Hepatocyte (in vitro differentiated cells): ENCODE results near the gene CTH. TPM values are rescaled to one million over a fixed set of nuclear protein-coding genes. Genes with fewer than 3 reads are reported as not detected.
"Not testable (repeated sequence)": the region's sequence is repeated elsewhere in the genome, so short reads cannot be mapped to it uniquely, and the experiment has no call there.

Experiments
- DNase-seq: peaks from one replicate; pipeline ENCODE4 v3.0.0-alpha.2; 2016; ENCODE audit warnings: low spot score
- H2AFZ ChIP-seq: fragments of 200-600 bp; sonication (generic); 2 replicates; pipeline ENCODE4 v1.6.0; 2016; ENCODE audit warnings: antibody characterized with exemption, mild to moderate bottlenecking
- H3K27ac ChIP-seq: fragments of 200-600 bp; sonication (generic); 2 replicates; pipeline ENCODE4 v1.5.1; 2016; ENCODE audit warnings: mild to moderate bottlenecking
- H3K27me3 ChIP-seq: fragments of 200-600 bp; sonication (generic); 2 replicates; pipeline ENCODE4 v1.6.1; 2016
- H3K36me3 ChIP-seq: fragments of 200-600 bp; sonication (generic); replicated peaks from 2 replicates; pipeline ENCODE4 v1.5.1; 2016; ENCODE audit warnings: low read depth; ENCODE audit not compliant: insufficient read depth
- H3K4me1 ChIP-seq: fragments of 200-600 bp; sonication (generic); 2 replicates; pipeline ENCODE4 v1.5.1; 2016; ENCODE audit warnings: mild to moderate bottlenecking, moderate library complexity; ENCODE audit not compliant: insufficient read depth
- H3K4me2 ChIP-seq: fragments of 200-600 bp; sonication (generic); 2 replicates; pipeline ENCODE4 v1.6.0; 2016
- H3K4me3 ChIP-seq: fragments of 200-600 bp; sonication (generic); 2 replicates; pipeline ENCODE4 v1.5.1; 2016; ENCODE audit warnings: mild to moderate bottlenecking
- H3K79me2 ChIP-seq: fragments of 200-600 bp; sonication (generic); 2 replicates; pipeline ENCODE4 v1.6.0; 2017; ENCODE audit warnings: mild to moderate bottlenecking
- H3K9me2 ChIP-seq: fragments of 200-600 bp; sonication (generic); replicated peaks from 2 replicates; pipeline ENCODE4 v1.6.0; 2017; ENCODE audit warnings: mild to moderate bottlenecking; ENCODE audit not compliant: insufficient read depth
- H3K9me3 ChIP-seq: fragments of 200-600 bp; sonication (generic); 2 replicates; pipeline ENCODE4 v1.5.1; 2016; ENCODE audit warnings: low read depth, mild to moderate bottlenecking
- H4K20me1 ChIP-seq: fragments of 200-600 bp; sonication (generic); 2 replicates; pipeline ENCODE4 v1.6.0; 2016; ENCODE audit warnings: mild to moderate bottlenecking; ENCODE audit not compliant: insufficient read depth, poor library complexity, severe bottlenecking
- CTCF ChIP-seq: fragments of 200-600 bp; sonication (generic); IDR thresholded peaks from 2 replicates; pipeline ENCODE4 v1.5.1; 2016; ENCODE audit warnings: antibody characterized with exemption, mild to moderate bottlenecking; ENCODE audit not compliant: poor library complexity
- EZH2 ChIP-seq: fragments of 200-600 bp; sonication (generic); IDR thresholded peaks from 2 replicates; pipeline ENCODE4 v1.6.1; 2016; ENCODE audit warnings: antibody characterized with exemption, mild to moderate bottlenecking, borderline replicate concordance
- EZH2phosphoT487 ChIP-seq: fragments of 200-600 bp; sonication (generic); IDR thresholded peaks from one replicate; pipeline ENCODE4 v1.6.1; 2018; ENCODE audit warnings: antibody characterized with exemption, mild to moderate bottlenecking, low read depth, moderate library complexity; ENCODE audit not compliant: unreplicated experiment, severe bottlenecking
- WGBS: methylation state at CpG from one replicate; pipeline ENCODE4 v1.1.6; 2016; ENCODE audit warnings: low lambda C conversion rate; ENCODE audit errors: missing lambda C conversion rate; 5-methylcytosine and 5-hydroxymethylcytosine counted together
- polyA plus RNA-seq: library from polyadenylated mRNA; unstranded; fragments of >200 nt; fragmentation: Nextera tagmentation; extraction: Ambion mirVana; gene quantifications from 2 replicates; pipeline ENCODE4 v1.2.1, GENCODE V29; 2016
- total RNA-seq: library from RNA; depleted of rRNA; stranded (reverse); fragments of >200 nt; gene quantifications from 2 replicates; pipeline ENCODE4 v1.2.3, GENCODE V29; 2014

Gene CTH
- total and polyA plus RNA-seq, 2 experiments from 2014 or later: 11.7 to 22.6 TPM

DNA sequence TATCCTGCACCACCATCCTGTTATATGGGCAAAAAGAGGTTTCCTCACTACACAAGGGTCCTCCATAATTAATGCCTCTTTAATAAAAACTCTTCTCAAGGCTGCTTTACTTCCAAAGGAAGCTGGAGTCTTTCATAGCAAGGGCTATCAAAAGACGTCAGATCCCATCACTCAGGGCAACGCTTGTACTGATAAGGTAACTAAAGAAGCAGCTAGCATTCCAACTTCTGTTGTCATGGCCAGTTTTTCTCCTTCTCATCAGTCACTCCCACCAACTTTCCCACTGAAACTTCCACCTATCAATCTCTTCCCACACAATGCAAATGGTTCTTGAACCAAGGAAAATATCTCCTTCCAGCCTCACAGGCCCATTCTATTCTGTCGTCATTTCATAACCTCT, 39.5 kb upstream of the CTH start:
- H3K27me3 ChIP-seq, H3K4me2 ChIP-seq, H3K4me3 ChIP-seq, H4K20me1 ChIP-seq, H3K4me1 ChIP-seq, DNase-seq, H3K36me3 ChIP-seq, H3K9me2 ChIP-seq, H3K79me2 ChIP-seq, H2AFZ ChIP-seq, H3K9me3 ChIP-seq, H3K27ac ChIP-seq: not testable (repeated sequence)
- 50% methylated on average over 3 of the region's 3 CpGs for whole genome bisulfite sequencing

DNA sequence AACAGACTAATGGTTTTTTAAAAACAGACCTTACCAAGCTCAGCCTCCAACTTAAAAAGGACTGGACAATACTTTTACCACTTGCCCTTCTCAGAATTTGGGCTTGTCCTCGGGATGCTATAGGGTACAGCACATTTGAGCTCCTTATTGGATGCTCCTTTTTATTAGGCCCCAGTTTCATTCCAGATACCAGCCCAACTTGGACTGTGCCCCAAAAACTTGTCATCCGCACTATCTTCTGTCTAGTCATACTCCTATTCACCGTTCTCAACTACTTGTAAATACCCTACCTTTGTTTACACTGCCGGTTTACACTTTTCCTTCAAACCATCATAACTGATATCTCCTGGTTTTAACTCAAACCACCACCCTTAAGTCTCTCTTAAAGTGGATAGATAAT, 38.6 kb upstream of the CTH start:
- no peak for TF ChIP-seq EZH2phosphoT487
- no peak for TF ChIP-seq CTCF
- no peak for TF ChIP-seq EZH2
- H3K4me3 ChIP-seq: no peak overlapping the region
- H3K27me3 ChIP-seq: no peaks in the 10 kb centered on the region
- H3K9me2 ChIP-seq: no peaks in the 10 kb centered on the region
- no peaks in the 10 kb centered on the region for H3K9me3 ChIP-seq
- no peaks in the 10 kb centered on the region for H3K79me2 ChIP-seq
- DNase-seq: no peak
- no peaks in the 10 kb centered on the region for H4K20me1 ChIP-seq
- H3K27ac ChIP-seq: no peak overlapping the region
- H3K4me1 ChIP-seq: no peaks in the 10 kb centered on the region
- H2AFZ ChIP-seq: no peak overlapping the region
- WGBS: 83% methylated on average over 4 of the region's 4 CpGs
- no peaks in the 10 kb centered on the region for H3K36me3 ChIP-seq
- H3K4me2 ChIP-seq: no peak overlapping the region

- H3K36me3 ChIP-seq, H2AFZ ChIP-seq, H3K9me2 ChIP-seq, H4K20me1 ChIP-seq, DNase-seq, H3K27me3 ChIP-seq, H3K4me1 ChIP-seq, H3K27ac ChIP-seq, H3K79me2 ChIP-seq, H3K9me3 ChIP-seq, H3K4me2 ChIP-seq, H3K4me3 ChIP-seq: not testable (repeated sequence)
- WGBS: 70% methylated on average over 2 of the region's 2 CpGs
Measured at GRCh38 chr1:70373580-70373979, 37.5 kb upstream of the CTH start.

GRCh38 chr1:70376196-70376595, 34.9 kb upstream of the CTH start:
- no peak overlapping the region for H3K27ac ChIP-seq
- H3K79me2 ChIP-seq: no peaks in the 10 kb centered on the region
- no peaks in the 10 kb centered on the region for H3K27me3 ChIP-seq
- H3K4me3 ChIP-seq: no peak overlapping the region
- no peaks in the 10 kb centered on the region for H4K20me1 ChIP-seq
- no peaks in the 10 kb centered on the region for H3K9me3 ChIP-seq
- H2AFZ ChIP-seq: no peak overlapping the region
- no peaks in the 10 kb centered on the region for H3K4me1 ChIP-seq
- 81% methylated on average over 6 of the region's 6 CpGs for WGBS
- TF ChIP-seq CTCF (no peak), EZH2 (no peak), EZH2phosphoT487 (no peak)
- no peak for DNase-seq
- H3K4me2 ChIP-seq: no peak overlapping the region
- H3K9me2 ChIP-seq: no peaks in the 10 kb centered on the region
- no peaks in the 10 kb centered on the region for H3K36me3 ChIP-seq

GRCh38 chr1:70382682-70383081, 28.4 kb upstream of the CTH start:
- Histone ChIP-seq H3K4me2 (no peak overlapping the region), H3K79me2 (no peaks in the 10 kb centered on the region)
- TF ChIP-seq EZH2phosphoT487 (no peak), CTCF (no peak), EZH2 (no peak)

More at GRCh38 chr1:70382682-70383081, 28.4 kb upstream of the CTH start:
- no peaks in the 10 kb centered on the region for H3K4me1 ChIP-seq
- no peaks in the 10 kb centered on the region for H3K27me3 ChIP-seq
- H3K4me3 ChIP-seq: no peak overlapping the region
- H3K9me2 ChIP-seq: no peaks in the 10 kb centered on the region
- DNase-seq: no peak
- no peak overlapping the region for H2AFZ ChIP-seq
- H3K36me3 ChIP-seq: no peaks in the 10 kb centered on the region
- H3K27ac ChIP-seq: no peak overlapping the region
- no peaks in the 10 kb centered on the region for H4K20me1 ChIP-seq
- H3K9me3 ChIP-seq: no peaks in the 10 kb centered on the region
